GM12878 (cell line): ENCODE results near the gene F13B. TPM values are rescaled to one million over a fixed set of nuclear protein-coding genes. Genes with fewer than 3 reads are reported as not detected.

Experiments
- ATAC-seq: fragments of 200-7000 bp; cut with Tn5 transposase; 3 replicates; pipeline ENCODE4 v1.9.1; 2020; ENCODE audit warnings: mild to moderate bottlenecking, moderate library complexity
- BruUV-seq: library from RNA; stranded (reverse); fragments of 400-500 nt; replicated peaks from 2 replicates; lab custom pipeline; 2021; lab: Mats Ljungman, UMichigan
- CTCF ChIA-PET: fragments of 300-600 bp; sonication (Branson Sonifier 250); formaldehyde crosslinking; extraction: SDS; loops from one replicate; lab custom pipeline; 2021; ENCODE audit warnings: inconsistent platforms; lab: Yijun Ruan, JAX
- POLR2A ChIA-PET: fragments of 350-600 bp; formaldehyde crosslinking; extraction: SDS; loops from one replicate; lab custom pipeline; 2021; ENCODE audit warnings: inconsistent platforms; lab: Charles Lee
- RAD21 ChIA-PET: fragments of 300-600 bp; sonication (Branson Sonifier 250); formaldehyde crosslinking; loops from one replicate; lab custom pipeline; 2023; ENCODE audit warnings: antibody characterized with exemption; ENCODE audit not compliant: unreplicated experiment; lab: Charles Lee
- SMC1A ChIA-PET: fragments of 300-600 bp; sonication (Branson Sonifier 250); formaldehyde crosslinking; loops from one replicate; lab custom pipeline; 2023; ENCODE audit not compliant: unreplicated experiment, uncharacterized antibody; lab: Charles Lee
- DNase-seq: peaks from one replicate; pipeline ENCODE4 v3.0.0-alpha.2; 2011; ENCODE audit warnings: low read depth, low spot score
- FAIRE-seq: peaks from 3 replicates; lab custom pipeline; 2011; peaks lifted over from hg19 to GRCh38; lab: Jason Lieb, UNC
- H2AFZ ChIP-seq: 2 replicates; pipeline ENCODE4 v1.6.0; 2011; ENCODE audit warnings: low read depth, low read length, control low read depth; ENCODE audit not compliant: control insufficient read depth
- H3K27ac ChIP-seq: 2 replicates; pipeline ENCODE4 v1.5.1; 2011; ENCODE audit warnings: control low read depth; ENCODE audit not compliant: control insufficient read depth, insufficient read depth
- H3K27me3 ChIP-seq, 2 experiments: replicated peaks in 1 of 2; 2 replicates each; pipeline versions ENCODE4 v1.6.0 to v1.6.1; 2011; ENCODE audit warnings: low read length in 1 of 2; ENCODE audit not compliant: control insufficient read depth in 2 of 2, insufficient read depth in 2 of 2
- H3K36me3 ChIP-seq, 2 experiments: 2 replicates each; pipeline ENCODE4 v1.5.1; 2011; ENCODE audit warnings: low read length in 1 of 2; ENCODE audit not compliant: control insufficient read depth in 2 of 2, insufficient read depth in 2 of 2
- H3K4me1 ChIP-seq: 2 replicates; pipeline ENCODE4 v1.6.1; 2011; ENCODE audit warnings: mild to moderate bottlenecking, low read length, moderate library complexity, mixed read lengths; ENCODE audit not compliant: control insufficient read depth, insufficient read depth
- H3K4me2 ChIP-seq: 2 replicates; pipeline ENCODE4 v1.6.0; 2011; ENCODE audit warnings: control low read depth; ENCODE audit not compliant: control insufficient read depth, insufficient read depth
- H3K4me3 ChIP-seq: fragments of 200-600 bp; sonication (generic); 2 replicates; pipeline ENCODE4 v1.5.1; 2016
- H3K79me2 ChIP-seq: 2 replicates; pipeline ENCODE4 v1.6.0; 2011; ENCODE audit warnings: low read length; ENCODE audit not compliant: control insufficient read depth, insufficient read depth
- H3K9ac ChIP-seq: 2 replicates; pipeline ENCODE4 v1.8.0; 2011; ENCODE audit warnings: low read length, control low read depth, mixed read lengths; ENCODE audit not compliant: control insufficient read depth, insufficient read depth
- H3K9me3 ChIP-seq: replicated peaks from 3 replicates; pipeline ENCODE4 v1.5.1; 2011; ENCODE audit warnings: mild to moderate bottlenecking, low read length; ENCODE audit not compliant: control insufficient read depth, insufficient read depth
- H4K20me1 ChIP-seq: 2 replicates; pipeline ENCODE4 v1.6.0; 2011; ENCODE audit not compliant: control insufficient read depth, insufficient read depth
- ATF7 ChIP-seq: fragments of 450-650 bp; IDR thresholded peaks from 2 replicates; pipeline ENCODE4 v1.6.1; 2016; ENCODE audit warnings: low read depth, mild to moderate bottlenecking
- BHLHE40 ChIP-seq, 2 experiments: fragments of 450-650 bp in 1 of 2; IDR thresholded peaks; 2 replicates each; pipeline ENCODE4 v1.6.1; 2011 to 2017; ENCODE audit warnings: low read depth in 2 of 2, borderline replicate concordance in 1 of 2, improper control_type of control experiment in 1 of 2, low read length in 1 of 2, mild to moderate bottlenecking in 1 of 2
- CEBPB ChIP-seq, 2 experiments: fragments of 150-350 bp in 1 of 2; IDR thresholded peaks; 2 replicates each; pipeline ENCODE4 v1.6.1; 2012 to 2014; ENCODE audit warnings: low read depth in 2 of 2, low read length in 2 of 2, borderline replicate concordance in 1 of 2, inconsistent platforms in 1 of 2
- CREB1 ChIP-seq: IDR thresholded peaks from 2 replicates; pipeline ENCODE4 v1.6.1; 2012; ENCODE audit warnings: low read depth, mild to moderate bottlenecking, inconsistent platforms
- ESRRA ChIP-seq: IDR thresholded peaks from 2 replicates; pipeline ENCODE4 v1.6.1; 2012; ENCODE audit warnings: mild to moderate bottlenecking, low read length, improper control_type of control experiment
- FOXK2 ChIP-seq: fragments of 450-650 bp; IDR thresholded peaks from 2 replicates; pipeline ENCODE4 v1.6.1; 2017; ENCODE audit warnings: mild to moderate bottlenecking, moderate library complexity
- HDAC2 ChIP-seq: fragments of 200-600 bp; sonication (generic); IDR thresholded peaks from 2 replicates; pipeline ENCODE4 v1.6.1; 2017
- MYC ChIP-seq: IDR thresholded peaks from 2 replicates; pipeline ENCODE4 v1.6.1; 2011; ENCODE audit warnings: mild to moderate bottlenecking, low read length, moderate library complexity, inconsistent platforms; ENCODE audit not compliant: insufficient read depth, insufficient replicate concordance, insufficient read length, severe bottlenecking
- NR2C1 ChIP-seq: fragments of 450-650 bp; IDR thresholded peaks from 2 replicates; pipeline ENCODE4 v1.6.1; 2017; ENCODE audit warnings: antibody characterized with exemption, mild to moderate bottlenecking, moderate library complexity
- SUPT20H ChIP-seq: IDR thresholded peaks from 2 replicates; pipeline ENCODE4 v1.6.1; 2011; ENCODE audit warnings: low read depth, mild to moderate bottlenecking, low read length, moderate library complexity, borderline replicate concordance; ENCODE audit not compliant: control insufficient read depth
- ZBED1 ChIP-seq: IDR thresholded peaks from 2 replicates; pipeline ENCODE4 v1.6.1; 2016; ENCODE audit warnings: borderline replicate concordance
- ZSCAN29 ChIP-seq: fragments of 450-650 bp; IDR thresholded peaks from 2 replicates; pipeline ENCODE4 v1.6.1; 2017; ENCODE audit warnings: mild to moderate bottlenecking, moderate library complexity
- WGBS: methylation state at CpG from one replicate; pipeline ENCODE4 v1.1.6; 2016; ENCODE audit warnings: low lambda C conversion rate; ENCODE audit not compliant: insufficient replicate concordance, insufficient coverage; ENCODE audit errors: missing lambda C conversion rate; 5-methylcytosine and 5-hydroxymethylcytosine counted together
- in situ Hi-C: fragments of 300-500 bp; cut with MboI; formaldehyde crosslinking; loops from 9 replicates; pipeline ENCODE4 v1.14.3; 2018; ENCODE audit warnings: mixed read lengths
- intact Hi-C: fragments of 100-400 bp; cut with micrococcal nuclease; formaldehyde crosslinking; loops from one replicate; pipeline ENCODE4 v1.14.2; 2022; ENCODE audit not compliant: unreplicated experiment
- polyA plus RNA-seq, 11 experiments: library from polyadenylated mRNA; depleted of rRNA in 4 of 11; unstranded in 6 of 11; stranded (reverse) in 5 of 11; fragments of >200 nt; fragmentation: Nextera tagmentation in 4 of 11; fragmentation: Illumina TruSeq in 1 of 11; extraction: Ambion mirVana in 4 of 11; extraction: Trizol in 1 of 11; gene quantifications; 1 replicate in 1 of 11; 2 replicates in 10 of 11; pipeline versions ENCODE4 v1.2.1 to v1.2.3, GENCODE V29; 2011 to 2016; ENCODE audit warnings: inconsistent platforms in 2 of 11, missing spikeins in 2 of 11, low read depth in 1 of 11
- total RNA-seq, 4 experiments: library from RNA; depleted of rRNA in 3 of 4; stranded (reverse); fragments of >200 nt in 3 of 4; fragmentation: Illumina TruSeq in 1 of 4; extraction: Trizol in 1 of 4; gene quantifications; 2 replicates each; pipeline versions ENCODE4 v1.2.1 to v1.2.3, GENCODE V29; 2013 to 2021
- TF ChIP-seq, protein P1 (sequence below): IDR thresholded peaks from 2 replicates; pipeline ENCODE4 v1.6.1; 2012; ENCODE audit warnings: improper control_type of control experiment, low read depth, low read length; ENCODE audit not compliant: insufficient replicate concordance
- TF ChIP-seq, protein P2 (sequence below): IDR thresholded peaks from 2 replicates; pipeline ENCODE4 v1.6.1; 2012; ENCODE audit warnings: low read depth, low read length, improper control_type of control experiment
- TF ChIP-seq, protein P3 (sequence below): IDR thresholded peaks from 2 replicates; pipeline ENCODE4 v1.6.1; 2011; ENCODE audit warnings: low read depth, mild to moderate bottlenecking, low read length, moderate library complexity, borderline replicate concordance; ENCODE audit errors: extremely low read depth

The F13B gene
- total and polyA plus RNA-seq, 10 of the 15 experiments (the other 5 are each of a cell fraction or from before 2014, with no cell fraction given): 0.06 TPM; not detected in 9

DNA sequence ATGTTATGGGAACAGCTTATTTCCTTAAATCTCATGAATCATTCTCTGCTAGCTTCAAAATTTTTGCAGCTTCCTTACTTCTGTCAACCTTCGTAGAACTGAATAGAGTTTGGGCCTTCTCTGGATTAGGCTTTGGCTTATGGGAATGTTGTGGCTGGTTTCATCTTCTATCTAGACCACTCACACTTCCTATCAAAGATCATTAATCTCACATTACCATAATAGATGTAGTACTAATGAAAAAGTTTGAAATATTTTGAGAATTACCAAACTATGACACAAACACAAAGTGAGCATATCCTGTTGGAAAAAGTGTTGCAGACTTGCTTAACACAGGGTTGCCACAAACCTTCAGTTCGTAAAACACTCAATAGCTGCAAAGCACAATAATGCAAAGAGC, 49.1 kb upstream of the F13B start:
- Histone ChIP-seq H2AFZ (no peak overlapping the region), H3K27ac (no peak overlapping the region), H3K4me2 (no peak overlapping the region), H3K36me3 (peaks cover 0 to 12% of the 10 kb centered on the region in 2 experiments; a peak in 2 of 4 replicates), H3K27me3 (no peaks in the 10 kb centered on the region), H4K20me1 (no peaks in the 10 kb centered on the region), H3K9me3 (no peaks in the 10 kb centered on the region), H3K4me1 (no peaks in the 10 kb centered on the region), H3K9ac (no peak overlapping the region), H3K79me2 (no peaks in the 10 kb centered on the region), H3K4me3 (no peak overlapping the region)
- in situ Hi-C loops: no loop called here
- ATAC-seq (no peak), DNase-seq (no peak), FAIRE-seq (no peak)
- CTCF ChIA-PET: no interaction called here
- RAD21 ChIA-PET: no interaction called here
- WGBS: 100% methylated on average over 2 of the region's 2 CpGs
- POLR2A ChIA-PET: interaction anchor here (0.6 kb wide), 1 partner anchor 108 kb away, joined by 3 read pairs; no protein-coding TSS in a partner anchor
- SMC1A ChIA-PET: no interaction called here
- intact Hi-C loops: no loop called here
- BruUV-seq: no TSS peak
- TF ChIP-seq MYC (no peak), ZBED1 (no peak), ATF7 (no peak), ZSCAN29 (no peak), BHLHE40 (IDR thresholded peaks at IDR 0.05; ENCODE audit: borderline replicate concordance in 1 of 2, low read depth in 2 of 2, low read length in 1 of 2) (no peak), CEBPB (IDR thresholded peaks at IDR 0.05; ENCODE audit: borderline replicate concordance in 1 of 2, low read depth in 2 of 2, low read length in 2 of 2) (no peak), CREB1 (no peak), HDAC2 (no peak), FOXK2 (no peak), NR2C1 (no peak), SUPT20H (no peak), ESRRA (no peak)
- TF ChIP-seq, protein P1, sequence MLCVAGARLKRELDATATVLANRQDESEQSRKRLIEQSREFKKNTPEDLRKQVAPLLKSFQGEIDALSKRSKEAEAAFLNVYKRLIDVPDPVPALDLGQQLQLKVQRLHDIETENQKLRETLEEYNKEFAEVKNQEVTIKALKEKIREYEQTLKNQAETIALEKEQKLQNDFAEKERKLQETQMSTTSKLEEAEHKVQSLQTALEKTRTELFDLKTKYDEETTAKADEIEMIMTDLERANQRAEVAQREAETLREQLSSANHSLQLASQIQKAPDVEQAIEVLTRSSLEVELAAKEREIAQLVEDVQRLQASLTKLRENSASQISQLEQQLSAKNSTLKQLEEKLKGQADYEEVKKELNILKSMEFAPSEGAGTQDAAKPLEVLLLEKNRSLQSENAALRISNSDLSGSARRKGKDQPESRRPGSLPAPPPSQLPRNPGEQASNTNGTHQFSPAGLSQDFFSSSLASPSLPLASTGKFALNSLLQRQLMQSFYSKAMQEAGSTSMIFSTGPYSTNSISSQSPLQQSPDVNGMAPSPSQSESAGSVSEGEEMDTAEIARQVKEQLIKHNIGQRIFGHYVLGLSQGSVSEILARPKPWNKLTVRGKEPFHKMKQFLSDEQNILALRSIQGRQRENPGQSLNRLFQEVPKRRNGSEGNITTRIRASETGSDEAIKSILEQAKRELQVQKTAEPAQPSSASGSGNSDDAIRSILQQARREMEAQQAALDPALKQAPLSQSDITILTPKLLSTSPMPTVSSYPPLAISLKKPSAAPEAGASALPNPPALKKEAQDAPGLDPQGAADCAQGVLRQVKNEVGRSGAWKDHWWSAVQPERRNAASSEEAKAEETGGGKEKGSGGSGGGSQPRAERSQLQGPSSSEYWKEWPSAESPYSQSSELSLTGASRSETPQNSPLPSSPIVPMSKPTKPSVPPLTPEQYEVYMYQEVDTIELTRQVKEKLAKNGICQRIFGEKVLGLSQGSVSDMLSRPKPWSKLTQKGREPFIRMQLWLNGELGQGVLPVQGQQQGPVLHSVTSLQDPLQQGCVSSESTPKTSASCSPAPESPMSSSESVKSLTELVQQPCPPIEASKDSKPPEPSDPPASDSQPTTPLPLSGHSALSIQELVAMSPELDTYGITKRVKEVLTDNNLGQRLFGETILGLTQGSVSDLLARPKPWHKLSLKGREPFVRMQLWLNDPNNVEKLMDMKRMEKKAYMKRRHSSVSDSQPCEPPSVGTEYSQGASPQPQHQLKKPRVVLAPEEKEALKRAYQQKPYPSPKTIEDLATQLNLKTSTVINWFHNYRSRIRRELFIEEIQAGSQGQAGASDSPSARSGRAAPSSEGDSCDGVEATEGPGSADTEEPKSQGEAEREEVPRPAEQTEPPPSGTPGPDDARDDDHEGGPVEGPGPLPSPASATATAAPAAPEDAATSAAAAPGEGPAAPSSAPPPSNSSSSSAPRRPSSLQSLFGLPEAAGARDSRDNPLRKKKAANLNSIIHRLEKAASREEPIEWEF: no peak
- TF ChIP-seq, protein P2, sequence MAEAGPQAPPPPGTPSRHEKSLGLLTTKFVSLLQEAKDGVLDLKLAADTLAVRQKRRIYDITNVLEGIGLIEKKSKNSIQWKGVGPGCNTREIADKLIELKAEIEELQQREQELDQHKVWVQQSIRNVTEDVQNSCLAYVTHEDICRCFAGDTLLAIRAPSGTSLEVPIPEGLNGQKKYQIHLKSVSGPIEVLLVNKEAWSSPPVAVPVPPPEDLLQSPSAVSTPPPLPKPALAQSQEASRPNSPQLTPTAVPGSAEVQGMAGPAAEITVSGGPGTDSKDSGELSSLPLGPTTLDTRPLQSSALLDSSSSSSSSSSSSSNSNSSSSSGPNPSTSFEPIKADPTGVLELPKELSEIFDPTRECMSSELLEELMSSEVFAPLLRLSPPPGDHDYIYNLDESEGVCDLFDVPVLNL: no peak
- TF ChIP-seq, protein P3, sequence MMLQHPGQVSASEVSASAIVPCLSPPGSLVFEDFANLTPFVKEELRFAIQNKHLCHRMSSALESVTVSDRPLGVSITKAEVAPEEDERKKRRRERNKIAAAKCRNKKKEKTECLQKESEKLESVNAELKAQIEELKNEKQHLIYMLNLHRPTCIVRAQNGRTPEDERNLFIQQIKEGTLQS: no peak
